H1 (cell line): Measurements from ENCODE around the gene LEFTY1. TPM values are rescaled to one million over a fixed set of nuclear protein-coding genes. Genes with fewer than 3 reads are reported as not detected.

Experiments
- CHD7 ChIP-seq: fragments of 300-600 bp; sonication (generic); IDR thresholded peaks from 2 replicates; pipeline ENCODE4 v1.7.1; 2012; ENCODE audit warnings: low read length, moderate library complexity, mild to moderate bottlenecking, inconsistent platforms; ENCODE audit not compliant: insufficient replicate concordance
- HDAC6 ChIP-seq: IDR thresholded peaks from one replicate; pipeline ENCODE4 v1.7.1; 2012; ENCODE audit warnings: low read depth, mild to moderate bottlenecking, inconsistent platforms, low read length, moderate library complexity
- JUN ChIP-seq: IDR thresholded peaks from 2 replicates; pipeline ENCODE4 v1.6.1; 2011; ENCODE audit warnings: low read depth, mild to moderate bottlenecking, improper control_type of control experiment, low read length
- KDM4A ChIP-seq: IDR thresholded peaks from one replicate; pipeline ENCODE4 v1.7.1; 2012; ENCODE audit warnings: low read depth, mild to moderate bottlenecking, moderate library complexity, low read length, inconsistent platforms; ENCODE audit not compliant: severe bottlenecking
- SAP30 ChIP-seq: fragments of 300-600 bp; sonication (generic); IDR thresholded peaks from 2 replicates; pipeline ENCODE4 v1.7.1; 2012; ENCODE audit warnings: low read length, moderate library complexity, mild to moderate bottlenecking, inconsistent platforms; ENCODE audit not compliant: insufficient read depth, insufficient replicate concordance
- SIRT6 ChIP-seq: IDR thresholded peaks from one replicate; pipeline ENCODE4 v1.7.1; 2012; ENCODE audit warnings: low read length, inconsistent platforms
- TCF12 ChIP-seq: IDR thresholded peaks from 2 replicates; pipeline ENCODE4 v1.6.1; 2011; ENCODE audit warnings: low read depth, mild to moderate bottlenecking, low read length
- polyA plus RNA-seq, 7 experiments: library from polyadenylated mRNA; depleted of rRNA in 3 of 7; stranded (reverse) in 5 of 7; unstranded in 2 of 7; fragments of >200 nt in 5 of 7; fragments of 200-250 nt in 2 of 7; gene quantifications; 1 replicate in 5 of 7; 2 replicates in 1 of 7; 4 replicates in 1 of 7; pipeline versions ENCODE4 v1.2.1 to v1.2.3, GENCODE V29; 2011 to 2013; ENCODE audit warnings: missing spikeins in 2 of 7, mixed read lengths in 2 of 7
- total RNA-seq: library from RNA; stranded (reverse); fragmentation: NEBNext Ultra II Directional; extraction: Animal tissue kit (Norgen Biotek cat#: 25700); gene quantifications from 2 replicates; pipeline ENCODE4 v1.2.1, GENCODE V29; 2021
- TF ChIP-seq, protein P1 (sequence below): IDR thresholded peaks from 2 replicates; pipeline ENCODE4 v1.6.1; 2012; ENCODE audit warnings: inconsistent platforms

Gene LEFTY1
- total and polyA plus RNA-seq, 2 of the 8 experiments (the other 6 are each of a cell fraction or from before 2014, with no cell fraction given) = 4.5 to 11.7 TPM

GRCh38 chr1:225853441-225853840 is 35.5 kb downstream of the LEFTY1 start (continued):
- TF ChIP-seq CHD7 = no peak
- no peak for TF ChIP-seq JUN
- TF ChIP-seq KDM4A = no peak
- TF ChIP-seq HDAC6 = no peak
- TF ChIP-seq TCF12 = no peak
- TF ChIP-seq, protein P1, sequence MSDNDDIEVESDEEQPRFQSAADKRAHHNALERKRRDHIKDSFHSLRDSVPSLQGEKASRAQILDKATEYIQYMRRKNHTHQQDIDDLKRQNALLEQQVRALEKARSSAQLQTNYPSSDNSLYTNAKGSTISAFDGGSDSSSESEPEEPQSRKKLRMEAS = no peak
- no peak for TF ChIP-seq SIRT6
- TF ChIP-seq SAP30 = no peak
